GM19043 (cell line): ENCODE results near the gene TPCN2.

Experiments used
- ATAC-seq: cut with Tn5 transposase; IDR thresholded peaks from one replicate; pipeline ENCODE4 v1.9.1; 2021; ENCODE audit warnings: low read depth; ENCODE audit not compliant: unreplicated experiment

TPCN2 gene

DNA sequence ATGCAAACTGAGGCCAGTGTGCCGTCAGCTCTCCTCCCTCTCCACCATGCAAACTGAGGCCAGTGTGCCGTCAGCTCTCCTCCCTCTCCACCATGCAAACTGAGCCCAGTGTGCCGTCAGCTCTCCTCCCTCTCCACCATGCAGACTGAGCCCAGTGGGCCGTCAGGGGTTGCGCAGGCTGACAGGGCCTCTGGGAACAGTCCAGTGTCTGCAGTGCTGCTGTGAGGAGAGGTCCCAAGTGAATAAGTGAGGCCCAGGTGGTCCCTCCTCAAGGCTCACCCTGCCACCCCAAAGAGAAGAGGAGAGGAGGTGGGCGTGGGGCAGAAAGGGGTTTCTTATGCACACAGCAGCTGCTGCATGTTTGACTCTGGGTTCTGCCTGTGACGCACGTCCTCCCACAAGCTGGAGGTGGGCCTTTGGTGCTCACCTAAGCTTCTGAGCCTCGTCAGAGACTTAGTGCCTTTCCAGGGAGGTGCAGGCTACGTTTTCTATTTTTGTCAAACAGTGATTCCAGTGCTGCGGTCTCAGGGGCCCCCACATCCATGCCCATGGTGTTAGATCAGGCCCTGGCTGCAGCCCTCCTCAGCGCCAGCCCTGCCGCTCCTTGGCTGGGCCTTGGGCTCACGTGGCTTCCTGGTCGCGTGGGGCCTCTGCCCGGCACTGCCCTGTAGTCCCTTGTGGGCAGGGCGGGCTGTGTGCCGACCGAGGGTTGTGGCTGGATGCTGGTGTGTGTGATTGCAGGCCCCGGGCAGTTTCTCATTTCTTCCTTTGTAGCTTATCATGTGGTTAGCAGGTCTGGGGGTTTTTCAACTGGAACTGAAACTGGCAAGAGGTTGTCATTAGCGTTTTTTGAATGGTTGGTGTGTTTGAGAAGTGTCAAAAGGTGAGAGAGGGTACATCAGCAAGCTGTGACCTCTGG lies 7.1 kb downstream of the TPCN2 start:
- ATAC-seq, result peak; percentile 70

- no peak for ATAC-seq
Measured at GRCh38 chr11:69057236-69057635, 8.5 kb downstream of the TPCN2 start.

DNA sequence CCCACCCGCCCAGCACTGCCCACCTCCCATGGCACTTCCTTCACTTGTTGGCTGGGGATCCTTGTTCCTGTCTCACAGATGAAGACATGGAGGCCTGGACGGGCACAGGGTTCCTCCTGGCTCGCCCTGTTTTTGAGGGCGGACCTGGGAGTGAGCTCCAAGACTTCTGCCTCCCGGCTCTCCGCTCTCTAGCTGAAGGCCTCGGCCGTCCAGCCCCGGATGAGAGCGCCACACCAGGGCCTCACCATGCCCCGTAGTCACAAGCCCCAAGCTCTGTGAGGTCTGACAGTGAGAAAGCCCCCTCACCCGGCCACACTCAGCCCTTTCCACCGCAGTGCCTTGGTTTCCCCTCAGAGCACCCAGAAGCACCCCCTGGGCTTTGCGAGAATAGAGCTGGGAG lies 9.1 kb downstream of the TPCN2 start:
- ATAC-seq, result no peak

DNA sequence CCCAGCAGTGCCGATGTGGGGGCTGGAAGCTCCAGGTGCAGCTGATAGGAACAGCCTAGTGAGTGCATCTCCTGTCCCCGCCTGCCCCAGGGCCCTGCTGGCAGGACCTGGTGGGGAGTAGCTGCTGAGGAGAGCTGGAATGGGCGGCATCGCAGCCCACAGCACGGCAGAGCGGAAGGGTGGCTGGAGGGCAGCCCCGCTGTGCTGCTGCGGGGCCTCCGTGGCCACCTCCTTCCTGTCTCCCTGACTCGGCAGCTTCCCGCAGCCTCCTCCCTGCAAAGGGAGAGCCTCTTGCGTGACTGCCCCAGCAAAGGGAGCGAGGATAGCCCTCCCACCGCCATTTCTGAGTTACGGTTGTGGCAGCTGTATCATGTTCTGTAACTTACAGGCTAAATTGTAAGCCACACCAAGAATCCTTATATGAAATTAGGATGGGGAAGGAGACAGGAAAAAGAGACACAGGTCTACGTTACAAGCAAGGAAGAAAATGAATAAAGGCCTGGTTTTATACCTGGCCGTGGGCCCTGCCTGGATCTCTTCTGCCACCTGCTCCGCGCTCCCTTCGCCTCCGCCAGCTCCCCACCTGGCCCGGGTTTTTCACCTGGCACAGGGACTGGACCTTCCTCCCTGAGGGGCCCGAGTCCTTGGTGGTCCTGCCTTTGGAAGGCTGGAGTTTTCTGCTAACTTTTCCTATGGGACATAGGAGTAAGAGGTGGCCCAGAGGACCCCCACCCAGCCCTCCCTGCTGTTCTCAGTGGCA lies 10.0 kb downstream of the TPCN2 start:
- ATAC-seq, result no peak

- ATAC-seq, result no peak
Measured at GRCh38 chr11:69059429-69059828, 10.7 kb downstream of the TPCN2 start.

DNA sequence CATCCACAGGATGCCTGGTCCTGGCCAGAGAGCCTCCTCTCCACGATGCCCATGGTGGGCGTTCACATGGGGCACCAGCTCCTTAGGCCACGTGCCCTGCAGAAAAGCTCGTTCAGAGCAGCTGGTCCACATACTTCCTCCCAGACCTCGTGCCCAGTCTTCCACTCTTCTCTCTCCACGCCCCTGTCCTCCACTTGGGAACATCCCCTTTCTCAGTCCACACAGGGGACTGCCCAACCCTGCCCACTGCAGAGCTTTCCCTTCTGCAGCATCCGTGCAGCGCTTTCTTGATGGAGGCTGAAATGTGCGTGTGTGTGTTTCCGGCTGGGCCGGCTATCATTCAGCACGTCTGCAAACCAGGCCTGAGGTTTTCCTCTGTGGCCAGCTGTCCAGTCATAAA lies 11.3 kb downstream of the TPCN2 start:
- ATAC-seq, result no peak

DNA sequence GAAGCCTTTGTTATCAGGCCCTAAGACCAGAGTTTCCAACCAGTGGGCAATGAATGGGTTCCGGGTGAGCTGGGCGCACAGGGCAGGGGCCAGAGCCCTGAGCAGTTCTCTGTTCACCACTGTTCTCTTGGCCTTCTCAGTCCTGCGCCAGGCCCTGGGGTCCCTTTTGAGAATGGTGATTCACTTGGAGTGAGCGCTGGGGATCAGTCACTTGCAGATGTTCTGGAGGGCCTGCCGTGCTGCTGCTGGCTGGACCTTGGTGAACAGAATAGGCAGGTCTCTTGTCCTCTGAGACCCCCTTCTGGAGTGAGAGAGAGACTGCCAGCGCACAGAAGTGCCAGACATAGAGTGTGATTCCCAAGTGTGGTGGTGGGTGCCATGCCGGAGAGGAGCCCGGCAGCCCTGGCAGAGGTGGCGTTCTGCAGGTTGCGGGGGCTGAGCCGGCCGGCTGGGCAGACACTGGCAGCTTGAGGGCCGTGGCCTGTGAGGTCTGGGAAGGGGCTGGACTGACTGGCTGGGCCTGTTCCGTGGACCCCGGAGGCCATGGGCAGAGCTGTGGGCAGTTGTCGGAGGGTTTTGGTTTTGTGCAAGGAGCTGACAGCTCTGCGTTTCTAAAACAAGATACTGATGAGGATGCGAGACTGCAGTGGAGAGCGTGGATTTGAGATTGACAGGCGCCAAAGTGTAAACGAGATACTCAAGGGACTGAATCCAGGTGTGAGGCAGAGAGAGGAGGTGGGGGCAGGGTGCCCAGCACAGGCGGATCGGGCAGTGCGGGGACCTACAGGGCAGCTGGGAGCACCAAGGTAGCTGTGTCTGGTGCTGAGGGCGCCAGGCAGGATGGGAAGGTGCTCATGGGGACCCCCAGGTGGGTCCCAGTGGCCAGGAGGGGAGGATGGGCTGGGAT lies 12.3 kb downstream of the TPCN2 start:
- no peak for ATAC-seq

GRCh38 chr11:69061713-69062053 lies 13.0 kb downstream of the TPCN2 start:
- ATAC-seq, result no peak

- no peak for ATAC-seq
Measured at GRCh38 chr11:69062169-69062855, 13.6 kb downstream of the TPCN2 start.

DNA sequence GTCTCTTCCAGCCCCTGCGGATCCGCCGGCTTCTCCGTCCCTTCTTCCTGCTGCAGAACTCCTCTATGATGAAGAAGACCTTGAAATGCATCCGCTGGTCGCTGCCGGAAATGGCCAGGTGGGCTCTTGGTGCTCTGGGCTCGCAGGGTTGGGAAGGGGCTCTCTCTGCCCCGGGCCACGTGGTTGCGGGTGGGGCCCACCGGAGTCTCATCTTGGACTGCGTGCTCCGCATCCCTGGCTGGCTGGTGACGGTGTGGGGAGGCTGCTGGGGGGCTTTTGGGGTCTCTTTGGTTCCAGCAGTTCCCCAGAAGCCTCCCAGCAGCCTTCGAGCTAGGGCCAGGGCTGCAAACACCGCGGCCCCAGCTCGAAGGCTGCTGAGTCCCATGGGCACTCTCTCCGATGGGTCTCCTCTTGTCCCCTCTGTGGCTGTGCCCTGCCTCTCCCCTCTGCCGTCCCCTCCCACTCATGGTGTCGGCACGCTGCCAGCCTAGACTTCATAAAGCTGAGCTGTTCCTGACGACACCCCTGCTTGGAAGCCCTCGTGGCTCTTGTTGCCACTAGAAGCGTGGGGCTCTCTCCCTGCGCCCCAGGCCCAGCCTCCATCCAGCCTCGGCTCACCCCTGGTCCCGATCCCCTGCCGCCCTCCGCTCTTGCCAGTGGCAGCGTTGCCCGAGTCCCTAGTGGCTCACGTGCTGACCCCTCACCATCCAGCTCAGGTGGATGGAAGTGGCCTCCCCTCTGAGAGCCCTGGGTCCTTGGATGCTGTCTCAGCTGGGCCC lies 14.3 kb downstream of the TPCN2 start:
- ATAC-seq, result no peak

GRCh38 chr11:69063652-69064260 lies 15.0 kb downstream of the TPCN2 start:
- ATAC-seq, result no peak

- ATAC-seq, result no peak
Measured at GRCh38 chr11:69064394-69064957, 15.7 kb downstream of the TPCN2 start.

- no peak for ATAC-seq
Measured at GRCh38 chr11:69065147-69065710, 16.5 kb downstream of the TPCN2 start.

- no peak for ATAC-seq
Measured at GRCh38 chr11:69066122-69067112, 17.7 kb downstream of the TPCN2 start.

GRCh38 chr11:69067200-69067599 lies 18.5 kb downstream of the TPCN2 start:
- ATAC-seq, result no peak

GRCh38 chr11:69071086-69071800 lies 22.5 kb downstream of the TPCN2 start:
- ATAC-seq, result no peak

DNA sequence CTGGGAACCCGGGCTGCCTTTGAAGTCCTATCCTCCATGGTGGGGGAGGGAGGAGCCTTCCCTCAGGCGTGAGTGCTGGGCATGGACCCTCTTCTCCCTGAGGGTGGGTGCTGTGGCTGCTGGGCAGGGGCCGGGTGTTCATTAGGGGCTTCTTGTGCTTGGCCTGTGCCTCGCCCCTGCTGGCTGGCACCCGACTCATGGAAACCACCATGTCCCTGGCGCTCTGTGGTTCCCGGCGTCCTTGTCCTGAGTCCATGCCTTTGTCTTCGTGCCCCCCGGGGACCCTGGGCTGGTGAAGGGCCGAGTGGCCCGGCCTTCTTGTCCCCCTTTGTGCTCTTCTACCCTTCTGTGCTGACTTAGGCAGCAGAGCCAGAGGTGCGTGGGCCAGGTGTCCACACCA lies 23.2 kb downstream of the TPCN2 start:
- ATAC-seq, result no peak
